H1 (cell line): ENCODE results near the gene AHSP.

Experiments used
- CHD1 ChIP-seq: IDR thresholded peaks from 2 replicates; pipeline ENCODE4 v1.6.1; 2012; ENCODE audit warnings: low read depth, low read length, improper control_type of control experiment
- KDM1A ChIP-seq: fragments of 200-600, 300-600 bp; sonication (generic); IDR thresholded peaks from 2 replicates; pipeline ENCODE4 v1.7.1; 2016; ENCODE audit warnings: mild to moderate bottlenecking, low read length, borderline replicate concordance
- TF ChIP-seq, protein P1 (sequence below), 3 experiments: IDR thresholded peaks; 1 replicate in 2 of 3; 2 replicates in 1 of 3; pipeline versions ENCODE4 v1.5.1 to v1.6.1; 2011; ENCODE audit warnings: low read length in 3 of 3, mild to moderate bottlenecking in 3 of 3, inconsistent platforms in 2 of 3, low read depth in 1 of 3, moderate library complexity in 1 of 3; ENCODE audit not compliant: insufficient read depth in 1 of 3; ENCODE audit errors: control extremely low read depth in 1 of 3

DNA sequence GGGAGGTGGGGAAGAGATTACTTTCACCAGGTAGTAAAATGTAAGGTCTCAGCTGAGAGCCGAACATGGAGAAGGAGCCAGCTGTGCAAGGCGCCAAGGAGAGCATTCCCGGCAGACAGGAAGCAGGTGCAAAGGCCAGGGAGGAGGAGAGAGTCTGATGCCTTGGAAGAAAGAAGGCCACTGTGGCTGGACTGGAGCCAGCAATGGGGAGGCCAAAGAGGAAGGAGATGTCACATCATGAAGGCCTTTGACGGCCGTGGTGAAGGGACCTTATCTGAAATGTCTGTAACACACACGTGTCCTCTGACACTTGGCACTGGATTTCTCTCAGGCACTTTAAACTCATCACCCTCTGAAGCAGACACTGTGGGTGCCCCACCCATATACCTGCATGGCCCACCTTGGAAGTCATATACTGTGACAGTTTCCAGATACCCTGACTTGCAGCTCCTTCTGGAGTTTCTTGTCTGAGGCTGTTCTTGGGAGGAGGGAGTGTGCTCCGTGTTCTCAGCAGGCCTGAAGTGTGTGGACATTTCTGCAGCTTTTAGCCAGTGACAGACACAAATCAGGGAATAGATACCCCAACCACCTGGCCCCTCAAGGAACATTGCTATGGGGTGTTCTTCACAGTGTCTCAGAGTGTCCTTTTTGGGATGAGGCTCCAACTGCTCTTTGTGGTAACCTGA, 46.7 kb upstream of the AHSP start:
- TF ChIP-seq KDM1A, result no peak
- TF ChIP-seq CHD1, result no peak
- TF ChIP-seq, protein P1, sequence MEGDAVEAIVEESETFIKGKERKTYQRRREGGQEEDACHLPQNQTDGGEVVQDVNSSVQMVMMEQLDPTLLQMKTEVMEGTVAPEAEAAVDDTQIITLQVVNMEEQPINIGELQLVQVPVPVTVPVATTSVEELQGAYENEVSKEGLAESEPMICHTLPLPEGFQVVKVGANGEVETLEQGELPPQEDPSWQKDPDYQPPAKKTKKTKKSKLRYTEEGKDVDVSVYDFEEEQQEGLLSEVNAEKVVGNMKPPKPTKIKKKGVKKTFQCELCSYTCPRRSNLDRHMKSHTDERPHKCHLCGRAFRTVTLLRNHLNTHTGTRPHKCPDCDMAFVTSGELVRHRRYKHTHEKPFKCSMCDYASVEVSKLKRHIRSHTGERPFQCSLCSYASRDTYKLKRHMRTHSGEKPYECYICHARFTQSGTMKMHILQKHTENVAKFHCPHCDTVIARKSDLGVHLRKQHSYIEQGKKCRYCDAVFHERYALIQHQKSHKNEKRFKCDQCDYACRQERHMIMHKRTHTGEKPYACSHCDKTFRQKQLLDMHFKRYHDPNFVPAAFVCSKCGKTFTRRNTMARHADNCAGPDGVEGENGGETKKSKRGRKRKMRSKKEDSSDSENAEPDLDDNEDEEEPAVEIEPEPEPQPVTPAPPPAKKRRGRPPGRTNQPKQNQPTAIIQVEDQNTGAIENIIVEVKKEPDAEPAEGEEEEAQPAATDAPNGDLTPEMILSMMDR (IDR thresholded peaks at IDR 0.05; ENCODE audit: control extremely low read depth in 1 of 3, insufficient read depth in 1 of 3, low read depth in 1 of 3, low read length in 3 of 3), result no peak
